Mucosa of descending colon (tissue), 3 donors: ENCODE data around the gene MRPL12. TPM values are rescaled to one million over a fixed set of nuclear protein-coding genes. Genes with fewer than 3 reads are reported as not detected.
A peak's percentile ranks its signal among the peaks of the same experiment; 100 is the strongest.
"Not testable (repeated sequence)": the region's sequence is repeated elsewhere in the genome, so short reads cannot be mapped to it uniquely, and the experiment has no call there.

Source experiments
- ATAC-seq: fragments of 200-7000 bp; cut with Tn5 transposase; one replicate; pipeline ENCODE4 v1.9.1; 2020; ENCODE audit warnings: mild to moderate bottlenecking, moderate library complexity
- DNase-seq, 3 donors: peaks; one replicate each; pipeline ENCODE4 v3.0.0-alpha.2; 2020
- H3K36me3 ChIP-seq: fragments of 200-600 bp; one replicate; pipeline ENCODE4 v1.8.0; 2021; ENCODE audit warnings: low read depth, mild to moderate bottlenecking
- H3K4me1 ChIP-seq: fragments of 200-600 bp; one replicate; pipeline ENCODE4 v1.8.0; 2021; ENCODE audit warnings: low read depth, mild to moderate bottlenecking
- H3K4me3 ChIP-seq: fragments of 200-600 bp; one replicate; pipeline ENCODE4 v1.8.0; 2021; ENCODE audit warnings: mild to moderate bottlenecking
- H3K9me3 ChIP-seq: fragments of 200-600 bp; one replicate; pipeline ENCODE4 v1.8.0; 2021; ENCODE audit warnings: mild to moderate bottlenecking
- intact Hi-C, 2 donors: fragments of 100-400 bp; cut with DNase I in 1 of 2; cut with micrococcal nuclease in 1 of 2; formaldehyde crosslinking; loops; one replicate each; pipeline versions ENCODE4 v1.11.0 to v1.11.1; 2022; cut with DNase I, micrococcal nuclease
- total RNA-seq, 3 donors: library from RNA; stranded (reverse); fragmentation: NEBNext Ultra II Directional in 2 of 3; extraction: Animal tissue kit (Norgen Biotek cat#: 25700) in 2 of 3; gene quantifications; one replicate each; pipeline versions ENCODE4 v1.2.1 to v1.2.4, GENCODE V29; 2021 to 2023
- TF ChIP-seq, protein P1 (sequence below): fragments of 200-600 bp; IDR thresholded peaks from one replicate; pipeline ENCODE4 v1.8.0; 2022; ENCODE audit warnings: antibody characterized with exemption, mild to moderate bottlenecking
- donor health status: DM: no; HTN: no; CAD: no; lungs with moderate emphysema.
- donor health status: DM: no; HTN: no; CAD: no.
- donor health status: DM: no; HTN: yes; CAD: no.

The MRPL12 gene
- total RNA-seq, 3 donors from 2014 or later = 69.0 to 109 (median 108) TPM

DNA sequence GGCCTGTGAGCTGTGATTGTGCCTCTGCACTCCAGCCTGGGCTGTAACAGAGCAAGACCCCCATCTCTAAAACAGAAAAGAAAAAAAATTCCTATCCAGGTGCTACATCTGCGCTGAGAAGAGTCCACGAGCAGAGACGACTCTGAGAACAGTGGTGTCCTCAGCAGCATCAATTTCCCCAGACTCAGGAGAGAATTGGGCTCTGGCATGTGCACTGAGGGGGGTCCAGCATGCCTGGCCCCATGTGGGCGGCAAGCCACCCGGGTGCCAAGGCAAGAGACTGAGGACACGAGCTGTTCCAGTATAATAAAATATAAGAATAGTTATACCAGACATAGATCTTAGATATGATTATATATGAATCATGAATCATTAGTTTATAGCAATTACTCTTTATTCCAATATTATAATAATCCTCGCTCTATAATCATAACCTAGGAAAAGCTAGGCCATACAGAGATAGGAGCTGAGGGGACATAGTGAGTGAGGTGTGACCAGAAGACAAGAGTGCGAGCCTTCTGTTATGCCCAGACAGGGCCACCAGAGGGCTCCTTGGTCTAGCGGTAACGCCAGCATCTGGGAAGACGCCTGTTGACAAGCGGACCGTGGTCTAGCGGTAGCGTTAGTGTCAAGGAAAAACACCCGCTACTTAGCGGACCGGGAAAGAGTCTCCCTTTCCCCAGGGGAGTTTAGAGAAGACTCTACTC is 27.5 kb upstream of the MRPL12 start:
- H3K4me1 ChIP-seq, H3K9me3 ChIP-seq, ATAC-seq, H3K4me3 ChIP-seq, intact Hi-C loops, H3K36me3 ChIP-seq: not testable (repeated sequence)
- TF ChIP-seq, protein P1, sequence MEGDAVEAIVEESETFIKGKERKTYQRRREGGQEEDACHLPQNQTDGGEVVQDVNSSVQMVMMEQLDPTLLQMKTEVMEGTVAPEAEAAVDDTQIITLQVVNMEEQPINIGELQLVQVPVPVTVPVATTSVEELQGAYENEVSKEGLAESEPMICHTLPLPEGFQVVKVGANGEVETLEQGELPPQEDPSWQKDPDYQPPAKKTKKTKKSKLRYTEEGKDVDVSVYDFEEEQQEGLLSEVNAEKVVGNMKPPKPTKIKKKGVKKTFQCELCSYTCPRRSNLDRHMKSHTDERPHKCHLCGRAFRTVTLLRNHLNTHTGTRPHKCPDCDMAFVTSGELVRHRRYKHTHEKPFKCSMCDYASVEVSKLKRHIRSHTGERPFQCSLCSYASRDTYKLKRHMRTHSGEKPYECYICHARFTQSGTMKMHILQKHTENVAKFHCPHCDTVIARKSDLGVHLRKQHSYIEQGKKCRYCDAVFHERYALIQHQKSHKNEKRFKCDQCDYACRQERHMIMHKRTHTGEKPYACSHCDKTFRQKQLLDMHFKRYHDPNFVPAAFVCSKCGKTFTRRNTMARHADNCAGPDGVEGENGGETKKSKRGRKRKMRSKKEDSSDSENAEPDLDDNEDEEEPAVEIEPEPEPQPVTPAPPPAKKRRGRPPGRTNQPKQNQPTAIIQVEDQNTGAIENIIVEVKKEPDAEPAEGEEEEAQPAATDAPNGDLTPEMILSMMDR = peak; percentile 48
- peak in 2 of 3 donors; percentile 31 to 54 for DNase-seq

DNA sequence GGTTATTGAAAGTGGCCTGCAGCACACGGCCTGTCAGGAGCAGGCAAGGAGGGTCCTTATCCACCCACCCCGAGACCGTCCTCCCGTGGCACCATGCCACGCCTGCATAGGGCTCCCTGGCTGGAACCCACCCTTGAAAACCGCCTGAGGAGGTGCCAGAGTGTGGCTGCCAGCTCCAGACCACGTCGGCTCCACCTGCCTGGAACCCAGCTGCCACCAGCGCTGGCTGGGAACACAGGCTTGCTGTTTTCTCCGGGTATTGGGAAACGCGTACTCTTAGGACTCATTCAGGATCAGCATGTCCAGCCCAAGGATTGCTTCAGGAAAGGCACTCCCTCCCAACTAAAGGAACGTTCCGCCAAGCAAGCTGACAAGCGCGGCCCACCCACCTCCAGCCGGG is 26.3 kb upstream of the MRPL12 start:
- intact Hi-C loops = no loop called here
- ATAC-seq (no peak), DNase-seq (no peak)
- H3K4me1 ChIP-seq = no peaks in the 10 kb centered on the region
- H3K36me3 ChIP-seq = no peaks in the 10 kb centered on the region
- TF ChIP-seq, protein P1 = no peak
- no peaks in the 10 kb centered on the region for H3K9me3 ChIP-seq
- H3K4me3 ChIP-seq = no peak overlapping the region

DNA sequence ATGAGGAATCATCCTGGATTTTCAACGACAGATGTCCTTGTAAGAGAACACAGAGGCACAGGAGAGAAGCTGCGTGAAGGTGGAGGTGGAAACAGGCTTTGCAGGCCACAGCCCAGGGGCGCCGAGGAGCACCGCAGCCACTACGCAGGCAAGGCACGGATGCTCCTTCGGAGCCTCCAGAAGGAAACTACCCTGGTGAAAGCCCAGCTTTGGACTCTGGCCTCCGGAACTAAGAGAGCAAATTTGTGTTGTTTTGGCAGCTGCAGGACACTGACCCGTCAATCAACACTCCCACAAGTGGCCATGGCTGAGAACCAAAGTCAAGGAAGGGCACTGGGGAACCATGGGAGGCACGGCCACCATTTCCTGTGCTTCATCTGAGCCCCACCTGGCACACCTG is 23.0 kb upstream of the MRPL12 start:
- TF ChIP-seq, protein P1 = no peak
- DNase-seq (no peak), ATAC-seq (no peak)

DNA sequence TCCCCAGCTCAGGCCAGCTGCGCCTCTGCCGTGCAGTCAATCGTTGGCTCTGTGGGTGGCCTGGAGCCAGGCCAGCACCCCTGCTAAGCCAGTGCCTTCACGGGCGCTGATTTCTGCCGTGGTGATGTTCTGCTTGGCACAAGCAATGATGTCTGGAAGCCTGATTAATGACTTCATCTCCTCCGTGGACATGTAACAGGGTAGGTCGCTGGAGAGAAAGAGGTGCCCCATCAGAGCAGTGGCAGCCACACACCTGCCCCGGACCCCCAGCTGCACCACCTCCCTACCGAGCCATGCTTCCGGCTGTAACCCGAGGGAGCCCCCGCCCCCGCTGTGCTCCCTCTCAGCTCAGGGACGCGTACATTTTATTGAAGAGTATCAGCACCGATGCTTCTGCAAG is 21.5 kb upstream of the MRPL12 start:
- H3K36me3 ChIP-seq = peaks cover 4% of the 10 kb centered on the region
- intact Hi-C loops = no loop called here
- H3K4me3 ChIP-seq = no peak overlapping the region
- ATAC-seq (no peak), DNase-seq (no peak)
- H3K9me3 ChIP-seq = no peaks in the 10 kb centered on the region
- peaks cover 18% of the 10 kb centered on the region for H3K4me1 ChIP-seq
- TF ChIP-seq, protein P1 = no peak

More for the DNA sequence above, 23.0 kb upstream of the MRPL12 start:
- no peak overlapping the region for H3K4me3 ChIP-seq
- intact Hi-C loops = no loop called here
- no peaks in the 10 kb centered on the region for H3K9me3 ChIP-seq
- H3K36me3 ChIP-seq = no peaks in the 10 kb centered on the region
- peaks cover 14% of the 10 kb centered on the region for H3K4me1 ChIP-seq

DNA sequence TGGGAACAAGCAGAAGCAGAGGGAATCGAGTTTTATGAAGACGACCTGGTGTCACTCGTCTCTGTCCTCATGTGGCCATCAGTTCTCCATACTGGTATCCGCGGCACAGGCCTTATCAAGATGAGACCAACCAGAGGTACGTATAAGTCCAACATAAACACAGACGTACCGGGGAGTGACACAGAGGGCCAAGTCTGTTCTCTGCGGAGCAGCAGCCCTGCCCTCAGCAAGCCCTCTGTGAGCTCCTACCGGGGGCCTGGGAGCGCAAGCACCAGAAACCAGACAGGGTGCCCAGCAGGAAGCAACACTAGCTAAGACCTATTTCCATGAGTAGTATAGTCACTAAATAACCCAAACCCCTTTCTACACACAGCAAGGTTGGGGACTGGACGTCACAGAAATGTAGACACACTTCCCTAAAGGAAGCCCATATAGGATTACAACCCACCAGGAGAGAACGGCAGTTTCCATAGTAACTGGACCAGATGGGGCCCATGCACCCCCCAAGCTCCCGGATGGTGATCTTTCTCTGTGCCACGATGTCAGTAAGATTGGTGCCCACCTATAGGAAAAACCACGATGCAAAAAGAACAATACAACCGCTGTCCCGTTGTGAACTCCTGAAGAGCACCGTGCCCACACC is 20.5 kb upstream of the MRPL12 start:
- H3K36me3 ChIP-seq = peaks cover 4% of the 10 kb centered on the region
- TF ChIP-seq, protein P1 = no peak
- intact Hi-C loops = no loop called here
- peak overlapping the region; percentile 99 for H3K4me3 ChIP-seq
- no peak for ATAC-seq
- no peaks in the 10 kb centered on the region for H3K9me3 ChIP-seq
- peaks cover 18% of the 10 kb centered on the region for H3K4me1 ChIP-seq
- no peak for DNase-seq
